BJ (cell line): ENCODE measurements around the gene CRISPLD2. TPM values are rescaled to one million over a fixed set of nuclear protein-coding genes. Genes with fewer than 3 reads are reported as not detected.
"Not testable (repeated sequence)": the region's sequence is repeated elsewhere in the genome, so short reads cannot be mapped to it uniquely, and the experiment has no call there.

Experiments
- CTCF ChIA-PET: fragments of 350-600 bp; formaldehyde crosslinking; extraction: SDS; loops from one replicate; lab custom pipeline; 2021; ENCODE audit warnings: antibody characterized with exemption, inconsistent platforms; lab: Yijun Ruan, JAX
- POLR2A ChIA-PET: fragments of 300-600 bp; sonication (Branson Sonifier 250); formaldehyde crosslinking; extraction: SDS; loops from one replicate; lab custom pipeline; 2021; ENCODE audit warnings: antibody characterized with exemption; lab: Charles Lee
- DNase-seq: peaks from one replicate; pipeline ENCODE4 v3.0.0-alpha.2; 2011; ENCODE audit warnings: low read depth
- H3K27me3 ChIP-seq: 2 replicates; pipeline ENCODE4 v1.6.0; 2011; ENCODE audit warnings: low read length; ENCODE audit not compliant: control insufficient read depth, insufficient read depth
- H3K36me3 ChIP-seq: 2 replicates; pipeline ENCODE4 v1.5.1; 2011; ENCODE audit warnings: low read length; ENCODE audit not compliant: control insufficient read depth, insufficient read depth
- H3K4me3 ChIP-seq: 2 replicates; pipeline ENCODE4 v1.5.1; 2011; ENCODE audit warnings: low read depth, mild to moderate bottlenecking, control low read depth, low read length
- CTCF ChIP-seq: IDR thresholded peaks from 2 replicates; pipeline ENCODE4 v1.5.1; 2011; ENCODE audit warnings: low read depth, mild to moderate bottlenecking, control low read depth, inconsistent platforms, low read length, moderate library complexity; ENCODE audit not compliant: insufficient read depth
- polyA plus RNA-seq: library from polyadenylated mRNA; depleted of rRNA; stranded (reverse); fragments of >200 nt; gene quantifications from 2 replicates; pipeline ENCODE4 v1.2.3, GENCODE V29; 2011

The CRISPLD2 gene
- polyA plus RNA-seq, 1 experiment = 183 TPM

GRCh38 chr16:84827897-84828296 lies 8.1 kb downstream of the CRISPLD2 start:
- TF ChIP-seq CTCF = no peak
- DNase-seq = no peak
- Histone ChIP-seq H3K36me3 (0 out of 2 replicates have a peak, but pooled peaks cover 1% of the 10 kb centered on the region), H3K4me3 (no peak overlapping the region), H3K27me3 (no peaks in the 10 kb centered on the region)
- POLR2A ChIA-PET = no interaction called here
- CTCF ChIA-PET = interaction anchor here (1.3 to 1.5 kb wide), 2 partner anchors 8 to 11 kb away, joined by 3 to 4 read pairs; no protein-coding TSS in a partner anchor

- ChIA-PET POLR2A (interaction anchor here (1.1 kb wide), 1 partner anchor 8 kb away, joined by 3 read pairs; the partner anchor contains the start of gene CRISPLD2), CTCF (interaction anchor here (1.0 to 1.5 kb wide), 3 partner anchors 8 to 74 kb away, joined by 3 to 4 read pairs (median 3); no protein-coding TSS in a partner anchor)
- TF ChIP-seq CTCF = no peak
- Histone ChIP-seq H3K36me3 (0 out of 2 replicates have a peak, but pooled peaks cover 1% of the 10 kb centered on the region), H3K27me3 (no peaks in the 10 kb centered on the region), H3K4me3 (no peak overlapping the region)
- no peak for DNase-seq
These were observed 8.5 kb downstream of the CRISPLD2 start for GRCh38 chr16:84828322-84828721.

- H3K36me3 ChIP-seq = no peaks in the 10 kb centered on the region
- CTCF ChIA-PET = interaction anchor here (0.7 to 1.5 kb wide), 5 partner anchors 9 to 96 kb away, joined by 3 to 4 read pairs (median 3); no protein-coding TSS in a partner anchor
These were observed 9.6 kb downstream of the CRISPLD2 start for GRCh38 chr16:84829168-84829965.

GRCh38 chr16:84830765-84831384 lies 11.1 kb downstream of the CRISPLD2 start:
- no peak for DNase-seq
- TF ChIP-seq CTCF = no peak
- ChIA-PET CTCF (interaction anchor here (0.9 to 1.2 kb wide), 2 partner anchors 121 to 140 kb away, joined by 3 read pairs; no protein-coding TSS in a partner anchor), POLR2A (no interaction called here)
- H3K36me3 ChIP-seq = no peaks in the 10 kb centered on the region
- no peaks in the 10 kb centered on the region for H3K27me3 ChIP-seq
- H3K4me3 ChIP-seq = no peak overlapping the region

More at GRCh38 chr16:84829168-84829965, 9.6 kb downstream of the CRISPLD2 start:
- peak; percentile 70 for DNase-seq
- no peaks in the 10 kb centered on the region for H3K27me3 ChIP-seq
- TF ChIP-seq CTCF = no peak
- POLR2A ChIA-PET = interaction anchor here (1.1 kb wide), 1 partner anchor 9 kb away, joined by 3 read pairs; the partner anchor contains the start of gene CRISPLD2
- H3K4me3 ChIP-seq = no peak overlapping the region

- H3K36me3 ChIP-seq, H3K27me3 ChIP-seq, H3K4me3 ChIP-seq, DNase-seq: not testable (repeated sequence)
- POLR2A ChIA-PET = interaction anchor here (1.0 kb wide), 1 partner anchor 8 kb away, joined by 3 read pairs; no protein-coding TSS in a partner anchor
- CTCF ChIA-PET = interaction anchor here (0.9 to 1.2 kb wide), 2 partner anchors 121 to 140 kb away, joined by 3 read pairs; no protein-coding TSS in a partner anchor
These were observed 11.9 kb downstream of the CRISPLD2 start for GRCh38 chr16:84831728-84832127.
